Right atrium auricular region (tissue), 2 donors: ENCODE results near the gene NIF3L1. TPM values are rescaled to one million over a fixed set of nuclear protein-coding genes. Genes with fewer than 3 reads are reported as not detected.

Experiments
- DNase-seq: peaks from one replicate; pipeline ENCODE4 v3.0.0-alpha.2; 2019; ENCODE audit warnings: low spot score
- H3K27ac ChIP-seq, 2 donors: fragments of 200-600 bp; sonication (generic); 1 replicate in 1 of 2; 2 replicates in 1 of 2; pipeline ENCODE4 v1.5.1; 2016 to 2019
- H3K27me3 ChIP-seq, 2 donors: fragments of 200-600 bp; sonication (generic); one replicate each; pipeline versions ENCODE4 v1.5.1 to v1.6.0; 2017 to 2019
- H3K36me3 ChIP-seq: fragments of 200-600 bp; sonication (generic); one replicate; pipeline ENCODE4 v1.5.1; 2016
- H3K4me1 ChIP-seq, 2 donors: fragments of 200-600 bp; sonication (generic); one replicate each; pipeline versions ENCODE4 v1.5.1 to v1.6.0; 2017 to 2019
- H3K4me3 ChIP-seq, 2 donors: fragments of 200-600 bp; sonication (generic); 1 replicate in 1 of 2; 2 replicates in 1 of 2; pipeline ENCODE4 v1.5.1; 2017 to 2019; ENCODE audit warnings: mild to moderate bottlenecking in 1 of 2, moderate library complexity in 1 of 2
- H3K9me3 ChIP-seq, 2 donors: fragments of 200-600 bp; sonication (generic); one replicate each; pipeline ENCODE4 v1.5.1; 2019
- CTCF ChIP-seq, 2 donors: fragments of 200-600 bp; sonication (generic); IDR thresholded peaks; one replicate each; pipeline ENCODE4 v1.5.1; 2019; ENCODE audit warnings: antibody characterized with exemption in 2 of 2
- total RNA-seq, 2 donors: library from RNA; depleted of rRNA; stranded (reverse); fragments of >200 nt; gene quantifications; one replicate each; pipeline ENCODE4 v1.1.0, GENCODE V29; 2016

The NIF3L1 gene
- total RNA-seq, 2 donors from 2014 or later = 16.1 to 16.6 TPM

- Histone ChIP-seq H3K4me3 (no peak overlapping the region), H3K27ac (no peak overlapping the region), H3K27me3 (no peaks in the 10 kb centered on the region), H3K36me3 (peaks cover 31% of the 10 kb centered on the region), H3K4me1 (no peaks in the 10 kb centered on the region), H3K9me3 (no peaks in the 10 kb centered on the region)
- TF ChIP-seq CTCF (IDR thresholded peaks at IDR 0.05) = no peak
- DNase-seq = no peak
Measured at GRCh38 chr2:200909958-200910357, 20.8 kb downstream of the NIF3L1 start.

GRCh38 chr2:200913654-200914053 lies 24.5 kb downstream of the NIF3L1 start:
- Histone ChIP-seq H3K4me1 (no peaks in the 10 kb centered on the region), H3K4me3 (no peak overlapping the region), H3K9me3 (no peaks in the 10 kb centered on the region), H3K27ac (no peak overlapping the region), H3K27me3 (no peaks in the 10 kb centered on the region), H3K36me3 (peaks cover 57% of the 10 kb centered on the region)
- no peak for TF ChIP-seq CTCF (IDR thresholded peaks at IDR 0.05)
- no peak for DNase-seq

GRCh38 chr2:200922439-200922838 lies 33.3 kb downstream of the NIF3L1 start:
- TF ChIP-seq CTCF (IDR thresholded peaks at IDR 0.05) = no peak
- Histone ChIP-seq H3K9me3 (no peaks in the 10 kb centered on the region), H3K4me3 (no peak overlapping the region), H3K4me1 (no peaks in the 10 kb centered on the region), H3K36me3 (peaks cover 62% of the 10 kb centered on the region), H3K27ac (no peak overlapping the region), H3K27me3 (no peaks in the 10 kb centered on the region)
- DNase-seq = no peak

GRCh38 chr2:200929334-200930249 lies 40.4 kb downstream of the NIF3L1 start:
- DNase-seq = no peak
- Histone ChIP-seq H3K36me3 (peaks cover 54% of the 10 kb centered on the region), H3K27me3 (no peaks in the 10 kb centered on the region), H3K9me3 (no peaks in the 10 kb centered on the region), H3K27ac (no peak overlapping the region), H3K4me1 (no peaks in the 10 kb centered on the region), H3K4me3 (no peak overlapping the region)
- no peak for TF ChIP-seq CTCF (IDR thresholded peaks at IDR 0.05)

GRCh38 chr2:200930947-200931626 lies 41.9 kb downstream of the NIF3L1 start:
- Histone ChIP-seq H3K4me1 (no peaks in the 10 kb centered on the region), H3K36me3 (peaks cover 54% of the 10 kb centered on the region), H3K9me3 (no peaks in the 10 kb centered on the region)

More at GRCh38 chr2:200930947-200931626, 41.9 kb downstream of the NIF3L1 start:
- Histone ChIP-seq H3K27me3 (no peaks in the 10 kb centered on the region), H3K4me3 (no peak overlapping the region), H3K27ac (no peak overlapping the region)
- no peak for DNase-seq
- TF ChIP-seq CTCF (IDR thresholded peaks at IDR 0.05) = no peak
